ENCODE results near the gene INTS3. TPM values are rescaled to one million over a fixed set of nuclear protein-coding genes. Genes with fewer than 3 reads are reported as not detected.

The INTS3 gene
- total RNA-seq, 1 experiment from 2014 or later: 56.7 TPM

DNA sequence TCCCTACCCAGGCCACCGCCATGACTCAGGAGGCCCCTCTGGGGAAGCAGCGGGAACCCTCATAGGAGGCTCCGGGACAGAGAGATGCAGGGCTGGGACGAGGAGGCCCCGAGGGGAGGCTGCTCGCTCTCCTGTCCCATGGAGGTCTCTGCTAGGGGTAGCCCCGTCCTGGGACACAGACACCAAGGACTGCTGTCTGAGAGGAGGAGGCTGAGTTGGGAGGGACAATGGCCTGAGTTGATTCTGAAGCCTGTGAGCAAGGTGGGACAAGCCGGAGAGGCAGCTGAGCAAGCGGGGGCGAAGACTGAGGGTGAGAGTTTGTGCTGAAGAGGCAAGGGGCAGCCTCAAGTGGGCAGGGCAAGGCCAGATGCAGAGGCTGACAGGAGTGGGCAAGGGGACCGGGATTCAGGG is 64.8 kb downstream of the INTS3 start:
- H3K27ac ChIP-seq (ENCODE audit: low read depth, low read length, poor library complexity, severe bottlenecking): no peak overlapping the region
- TF ChIP-seq, protein P1, sequence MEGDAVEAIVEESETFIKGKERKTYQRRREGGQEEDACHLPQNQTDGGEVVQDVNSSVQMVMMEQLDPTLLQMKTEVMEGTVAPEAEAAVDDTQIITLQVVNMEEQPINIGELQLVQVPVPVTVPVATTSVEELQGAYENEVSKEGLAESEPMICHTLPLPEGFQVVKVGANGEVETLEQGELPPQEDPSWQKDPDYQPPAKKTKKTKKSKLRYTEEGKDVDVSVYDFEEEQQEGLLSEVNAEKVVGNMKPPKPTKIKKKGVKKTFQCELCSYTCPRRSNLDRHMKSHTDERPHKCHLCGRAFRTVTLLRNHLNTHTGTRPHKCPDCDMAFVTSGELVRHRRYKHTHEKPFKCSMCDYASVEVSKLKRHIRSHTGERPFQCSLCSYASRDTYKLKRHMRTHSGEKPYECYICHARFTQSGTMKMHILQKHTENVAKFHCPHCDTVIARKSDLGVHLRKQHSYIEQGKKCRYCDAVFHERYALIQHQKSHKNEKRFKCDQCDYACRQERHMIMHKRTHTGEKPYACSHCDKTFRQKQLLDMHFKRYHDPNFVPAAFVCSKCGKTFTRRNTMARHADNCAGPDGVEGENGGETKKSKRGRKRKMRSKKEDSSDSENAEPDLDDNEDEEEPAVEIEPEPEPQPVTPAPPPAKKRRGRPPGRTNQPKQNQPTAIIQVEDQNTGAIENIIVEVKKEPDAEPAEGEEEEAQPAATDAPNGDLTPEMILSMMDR (conservative IDR thresholded peaks at IDR 0.05; ENCODE audit: low read depth, low read length): no peak
- no peak for TF ChIP-seq EZH2 (IDR thresholded peaks at IDR 0.05; ENCODE audit: borderline replicate concordance, low read depth, low read length, poor library complexity, severe bottlenecking)
- POLR2A ChIA-PET (ENCODE audit: low non-redundant PET): no interaction called here
- H3K36me3 ChIP-seq (ENCODE audit: insufficient read depth, low read length, poor library complexity, severe bottlenecking): no peaks in the 10 kb centered on the region
- no TSS peak for BruUV-seq (replicated peaks)
- H3K4me1 ChIP-seq (ENCODE audit: insufficient read depth, low read length, poor library complexity, severe bottlenecking): no peaks in the 10 kb centered on the region
- intact Hi-C loops (cut with micrococcal nuclease; ENCODE audit: unreplicated experiment): no loop called here
- H3K27me3 ChIP-seq (replicated peaks; ENCODE audit: insufficient read depth, low read depth, low read length, poor library complexity): no peaks in the 10 kb centered on the region
- no peak overlapping the region for H3K4me3 ChIP-seq (ENCODE audit: low read depth, low read length, poor library complexity, severe bottlenecking)
- no peaks in the 10 kb centered on the region for H3K9me3 ChIP-seq (ENCODE audit: low read depth, low read length, poor library complexity, severe bottlenecking)
- no peak for DNase-seq (ENCODE audit: low spot score)
- CTCF ChIA-PET: interaction anchor here (0.7 kb wide), 1 partner anchor 278 kb away, joined by 3 read pairs; no protein-coding TSS in a partner anchor

DNA sequence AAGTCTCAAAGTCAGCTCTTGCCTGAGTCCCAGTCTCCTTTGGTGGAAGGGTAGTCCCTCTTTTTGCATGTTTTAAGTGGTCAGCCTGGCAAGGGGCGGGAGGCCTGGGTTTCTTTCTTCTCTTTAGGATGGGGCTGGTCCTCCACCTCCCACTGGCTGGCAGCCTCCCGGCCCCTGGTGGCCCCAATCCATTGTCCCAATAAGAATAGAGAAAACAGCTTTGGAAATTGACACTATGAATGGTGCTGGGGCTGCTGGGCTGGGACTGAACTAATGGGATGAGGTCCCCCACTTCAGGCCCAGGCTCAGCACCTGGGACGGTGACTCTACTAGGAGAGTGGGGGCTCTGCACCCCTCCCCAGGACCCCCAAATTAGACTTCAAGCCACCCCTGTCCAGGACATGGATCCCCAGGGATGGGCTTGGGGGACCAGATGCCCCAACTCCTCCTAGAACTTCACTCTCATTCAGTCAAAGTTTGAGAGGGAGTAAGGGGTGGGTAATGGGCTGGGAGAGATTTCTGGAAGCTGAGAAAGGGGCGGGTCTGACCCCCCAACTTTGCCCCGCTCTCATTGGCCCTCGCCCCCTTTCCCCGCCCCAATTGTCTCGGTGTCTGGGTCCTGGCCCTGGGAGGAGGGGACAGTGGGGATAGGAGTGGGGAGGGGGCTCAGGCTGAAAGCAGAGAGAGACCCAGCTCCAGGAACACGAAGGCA is 65.6 kb downstream of the INTS3 start:
- CTCF ChIA-PET: no interaction called here

DNA sequence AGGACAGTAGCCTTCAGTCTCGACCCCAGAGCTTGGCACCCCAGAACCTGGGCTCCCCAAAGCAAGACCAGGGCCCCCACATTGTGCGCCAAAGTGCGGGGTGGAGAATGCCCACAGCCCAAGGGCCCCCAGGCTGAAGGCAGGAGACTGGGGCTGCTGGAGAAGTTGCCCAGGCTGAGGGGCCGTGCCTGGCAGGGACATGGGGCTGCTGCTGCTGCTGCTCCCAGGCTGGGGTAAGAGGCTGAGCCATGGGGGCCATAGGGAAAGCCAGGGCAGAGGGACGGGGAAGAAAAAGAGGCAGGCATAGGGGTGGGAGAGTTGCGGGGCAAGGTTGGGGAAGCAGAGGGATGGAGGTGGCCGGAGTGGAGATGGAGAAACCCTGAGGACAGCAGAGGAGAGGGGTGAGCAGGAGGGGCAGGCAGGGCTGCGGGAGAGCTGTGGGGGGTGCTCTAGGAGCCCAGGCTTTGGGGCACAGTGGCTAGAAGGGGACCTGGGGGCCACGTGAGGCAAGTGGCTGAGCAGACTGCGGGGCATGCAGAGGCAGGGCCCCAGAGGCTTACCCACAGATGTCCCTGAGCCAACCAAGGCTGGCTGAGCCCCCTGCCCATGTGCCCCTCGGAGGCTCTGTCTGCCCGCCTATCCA is 66.2 kb downstream of the INTS3 start:
- H3K27me3 ChIP-seq (replicated peaks; ENCODE audit: insufficient read depth, low read depth, low read length, poor library complexity): no peaks in the 10 kb centered on the region
- no peak overlapping the region for H3K4me3 ChIP-seq (ENCODE audit: low read depth, low read length, poor library complexity, severe bottlenecking)
- ChIA-PET POLR2A (ENCODE audit: low non-redundant PET) (no interaction called here), CTCF (no interaction called here)
- H3K27ac ChIP-seq (ENCODE audit: low read depth, low read length, poor library complexity, severe bottlenecking): no peak overlapping the region
- intact Hi-C loops (cut with micrococcal nuclease; ENCODE audit: unreplicated experiment): no loop called here
- H3K4me1 ChIP-seq (ENCODE audit: insufficient read depth, low read length, poor library complexity, severe bottlenecking): no peaks in the 10 kb centered on the region
- H3K9me3 ChIP-seq (ENCODE audit: low read depth, low read length, poor library complexity, severe bottlenecking): no peaks in the 10 kb centered on the region
- no TSS peak for BruUV-seq (replicated peaks)
- TF ChIP-seq, protein P1 (conservative IDR thresholded peaks at IDR 0.05; ENCODE audit: low read depth, low read length): no peak
- TF ChIP-seq EZH2 (IDR thresholded peaks at IDR 0.05; ENCODE audit: borderline replicate concordance, low read depth, low read length, poor library complexity, severe bottlenecking): no peak
- no peaks in the 10 kb centered on the region for H3K36me3 ChIP-seq (ENCODE audit: insufficient read depth, low read length, poor library complexity, severe bottlenecking)
- no peak for DNase-seq (ENCODE audit: low spot score)

More for the DNA sequence above, 65.6 kb downstream of the INTS3 start:
- no peak overlapping the region for H3K27ac ChIP-seq (ENCODE audit: low read depth, low read length, poor library complexity, severe bottlenecking)
- no peaks in the 10 kb centered on the region for H3K9me3 ChIP-seq (ENCODE audit: low read depth, low read length, poor library complexity, severe bottlenecking)
- no peaks in the 10 kb centered on the region for H3K36me3 ChIP-seq (ENCODE audit: insufficient read depth, low read length, poor library complexity, severe bottlenecking)
- no peak overlapping the region for H3K4me3 ChIP-seq (ENCODE audit: low read depth, low read length, poor library complexity, severe bottlenecking)
- POLR2A ChIA-PET (ENCODE audit: low non-redundant PET): no interaction called here
- TF ChIP-seq EZH2 (IDR thresholded peaks at IDR 0.05; ENCODE audit: borderline replicate concordance, low read depth, low read length, poor library complexity, severe bottlenecking): no peak
- TF ChIP-seq, protein P1 (conservative IDR thresholded peaks at IDR 0.05; ENCODE audit: low read depth, low read length): no peak
- no TSS peak for BruUV-seq (replicated peaks)
- DNase-seq (ENCODE audit: low spot score): no peak
- no peaks in the 10 kb centered on the region for H3K4me1 ChIP-seq (ENCODE audit: insufficient read depth, low read length, poor library complexity, severe bottlenecking)
- H3K27me3 ChIP-seq (replicated peaks; ENCODE audit: insufficient read depth, low read depth, low read length, poor library complexity): no peaks in the 10 kb centered on the region
- intact Hi-C loops (cut with micrococcal nuclease; ENCODE audit: unreplicated experiment): no loop called here

Data from A673 (cell line).